Caco-2 (cell line): ENCODE data around the gene PARD3. TPM values are rescaled to one million over a fixed set of nuclear protein-coding genes. Genes with fewer than 3 reads are reported as not detected.

ENCODE experiments used
- BruUV-seq: library from RNA; stranded (reverse); fragments of 400-500 nt; replicated peaks from 2 replicates; lab custom pipeline; 2021; lab: Mats Ljungman, UMichigan
- CTCF ChIA-PET: fragments of 300-600 bp; sonication (Branson Sonifier 250); formaldehyde crosslinking; loops from one replicate; lab custom pipeline; 2022; ENCODE audit warnings: antibody characterized with exemption; lab: Charles Lee
- POLR2A ChIA-PET: fragments of 300-600 bp; sonication (Branson Sonifier 250); formaldehyde crosslinking; loops from one replicate; lab custom pipeline; 2022; ENCODE audit warnings: antibody characterized with exemption; lab: Charles Lee
- DNase-seq, 2 experiments: peaks; one replicate each; pipeline versions ENCODE4 v3.0.0 to v3.0.0-alpha.2; 2020 to 2022
- H3K27me3 ChIP-seq: replicated peaks from 2 replicates; pipeline ENCODE4 v1.6.0; 2011; ENCODE audit warnings: low read length; ENCODE audit not compliant: control insufficient read depth, insufficient read depth
- H3K36me3 ChIP-seq: 2 replicates; pipeline ENCODE4 v1.5.1; 2011; ENCODE audit warnings: low read length; ENCODE audit not compliant: control insufficient read depth, insufficient read depth
- H3K4me1 ChIP-seq: fragments of 250-450 bp; sonication (Bioruptor Pico); 2 replicates; pipeline ENCODE4 v1.5.1; 2020; ENCODE audit warnings: mild to moderate bottlenecking
- H3K4me3 ChIP-seq: 2 replicates; pipeline ENCODE4 v1.5.1; 2011; ENCODE audit warnings: low read depth, mild to moderate bottlenecking, control low read depth, low read length
- H3K9me3 ChIP-seq: fragments of 250-450 bp; sonication (Bioruptor Pico); 2 replicates; pipeline ENCODE4 v1.5.1; 2020; ENCODE audit warnings: mild to moderate bottlenecking, moderate library complexity
- H3K27ac Mint-ChIP-seq: one replicate; pipeline ENCODE4 v1.8.0; 2022; ENCODE audit warnings: mixed read lengths; ENCODE audit not compliant: unreplicated experiment
- H3K27me3 Mint-ChIP-seq: one replicate; pipeline ENCODE4 v1.8.0; 2022; ENCODE audit warnings: mixed read lengths; ENCODE audit not compliant: insufficient read depth, unreplicated experiment
- H3K36me3 Mint-ChIP-seq: one replicate; pipeline ENCODE4 v1.8.0; 2022; ENCODE audit warnings: mild to moderate bottlenecking, mixed read lengths; ENCODE audit not compliant: insufficient read depth, unreplicated experiment
- H3K4me1 Mint-ChIP-seq: one replicate; pipeline ENCODE4 v1.8.0; 2022; ENCODE audit warnings: low read depth, mixed read lengths; ENCODE audit not compliant: unreplicated experiment
- H3K4me3 Mint-ChIP-seq: one replicate; pipeline ENCODE4 v1.8.0; 2022; ENCODE audit warnings: mild to moderate bottlenecking, moderate library complexity, mixed read lengths; ENCODE audit not compliant: unreplicated experiment
- H3K9me3 Mint-ChIP-seq: one replicate; pipeline ENCODE4 v1.8.0; 2022; ENCODE audit warnings: mixed read lengths; ENCODE audit not compliant: unreplicated experiment
- intact Hi-C: fragments of 100-400 bp; cut with micrococcal nuclease; formaldehyde crosslinking; loops from one replicate; pipeline ENCODE4 v1.10.0; 2022; ENCODE audit not compliant: unreplicated experiment
- total RNA-seq: library from RNA; stranded (reverse); gene quantifications from 2 replicates; pipeline ENCODE4 v1.2.3, GENCODE V29; 2022
- TF ChIP-seq, protein P1 (sequence below), 2 experiments: fragments of 200-600 bp in 1 of 2; IDR thresholded peaks; 1 replicate in 1 of 2; 2 replicates in 1 of 2; pipeline versions ENCODE4 v1.5.1 to v1.8.0; 2011 to 2022; ENCODE audit warnings: antibody characterized with exemption in 1 of 2, control low read depth in 1 of 2, inconsistent platforms in 1 of 2, low read depth in 1 of 2, low read length in 1 of 2, mild to moderate bottlenecking in 1 of 2, moderate library complexity in 1 of 2; ENCODE audit not compliant: insufficient read depth in 1 of 2, severe bottlenecking in 1 of 2, unreplicated experiment in 1 of 2

The PARD3 gene
- total RNA-seq, 1 experiment from 2014 or later = 80.7 TPM

DNA sequence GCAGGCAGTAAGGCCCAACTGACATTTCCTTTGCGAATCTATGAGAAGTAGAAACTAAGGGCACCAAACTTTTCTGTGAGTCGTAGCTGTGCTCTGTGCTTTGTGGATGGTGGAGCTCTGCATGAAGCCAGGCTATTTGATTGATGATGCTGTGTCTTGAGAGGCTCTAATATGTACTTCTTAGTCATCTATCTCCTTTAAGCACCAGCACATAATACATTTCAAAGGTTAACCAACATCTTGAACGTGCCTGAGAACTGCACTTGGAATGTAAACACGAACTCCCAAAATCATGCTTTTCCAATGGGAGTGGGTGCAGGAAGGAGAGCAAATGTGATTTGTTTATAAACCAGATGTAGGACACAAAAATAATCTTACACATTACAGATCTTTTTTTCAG is 411.6 kb downstream of the PARD3 start:
- CTCF ChIA-PET = no interaction called here
- Mint-ChIP-seq H3K9me3 (no peaks in the 10 kb centered on the region), H3K4me1 (peaks cover 42% of the 10 kb centered on the region), H3K27ac (no peak overlapping the region), H3K27me3 (no peaks in the 10 kb centered on the region), H3K4me3 (no peak overlapping the region), H3K36me3 (no peaks in the 10 kb centered on the region)
- DNase-seq = no peak
- POLR2A ChIA-PET = no interaction called here
- Histone ChIP-seq H3K4me1 (peaks cover 24% of the 10 kb centered on the region), H3K4me3 (no peak overlapping the region), H3K27me3 (no peaks in the 10 kb centered on the region), H3K9me3 (no peaks in the 10 kb centered on the region), H3K36me3 (no peaks in the 10 kb centered on the region)
- no TSS peak for BruUV-seq
- intact Hi-C loops = no loop called here
- TF ChIP-seq, protein P1, sequence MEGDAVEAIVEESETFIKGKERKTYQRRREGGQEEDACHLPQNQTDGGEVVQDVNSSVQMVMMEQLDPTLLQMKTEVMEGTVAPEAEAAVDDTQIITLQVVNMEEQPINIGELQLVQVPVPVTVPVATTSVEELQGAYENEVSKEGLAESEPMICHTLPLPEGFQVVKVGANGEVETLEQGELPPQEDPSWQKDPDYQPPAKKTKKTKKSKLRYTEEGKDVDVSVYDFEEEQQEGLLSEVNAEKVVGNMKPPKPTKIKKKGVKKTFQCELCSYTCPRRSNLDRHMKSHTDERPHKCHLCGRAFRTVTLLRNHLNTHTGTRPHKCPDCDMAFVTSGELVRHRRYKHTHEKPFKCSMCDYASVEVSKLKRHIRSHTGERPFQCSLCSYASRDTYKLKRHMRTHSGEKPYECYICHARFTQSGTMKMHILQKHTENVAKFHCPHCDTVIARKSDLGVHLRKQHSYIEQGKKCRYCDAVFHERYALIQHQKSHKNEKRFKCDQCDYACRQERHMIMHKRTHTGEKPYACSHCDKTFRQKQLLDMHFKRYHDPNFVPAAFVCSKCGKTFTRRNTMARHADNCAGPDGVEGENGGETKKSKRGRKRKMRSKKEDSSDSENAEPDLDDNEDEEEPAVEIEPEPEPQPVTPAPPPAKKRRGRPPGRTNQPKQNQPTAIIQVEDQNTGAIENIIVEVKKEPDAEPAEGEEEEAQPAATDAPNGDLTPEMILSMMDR (IDR thresholded peaks at IDR 0.05; ENCODE audit: insufficient read depth in 1 of 2, low read depth in 1 of 2, low read length in 1 of 2, severe bottlenecking in 1 of 2, unreplicated experiment in 1 of 2) = no peak

DNA sequence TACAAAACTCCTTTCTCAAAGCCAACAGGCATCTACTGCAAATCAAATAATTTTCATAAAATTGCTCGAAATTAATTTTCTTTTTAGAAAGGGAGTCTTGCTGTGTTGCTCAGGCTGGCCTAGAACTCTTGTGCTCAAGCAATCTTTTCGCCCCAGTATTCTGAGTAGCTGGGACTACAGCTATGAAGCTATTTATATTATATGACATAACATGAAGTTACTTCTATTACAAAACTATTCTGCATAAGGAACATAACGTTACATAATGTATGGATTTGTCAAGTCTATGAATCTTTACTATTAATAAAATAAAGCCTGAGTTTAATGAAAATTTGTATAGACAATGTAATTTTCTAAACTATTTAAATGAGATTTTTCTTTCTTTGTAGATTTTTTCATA is 415.0 kb downstream of the PARD3 start:
- no TSS peak for BruUV-seq
- CTCF ChIA-PET = no interaction called here

DNA sequence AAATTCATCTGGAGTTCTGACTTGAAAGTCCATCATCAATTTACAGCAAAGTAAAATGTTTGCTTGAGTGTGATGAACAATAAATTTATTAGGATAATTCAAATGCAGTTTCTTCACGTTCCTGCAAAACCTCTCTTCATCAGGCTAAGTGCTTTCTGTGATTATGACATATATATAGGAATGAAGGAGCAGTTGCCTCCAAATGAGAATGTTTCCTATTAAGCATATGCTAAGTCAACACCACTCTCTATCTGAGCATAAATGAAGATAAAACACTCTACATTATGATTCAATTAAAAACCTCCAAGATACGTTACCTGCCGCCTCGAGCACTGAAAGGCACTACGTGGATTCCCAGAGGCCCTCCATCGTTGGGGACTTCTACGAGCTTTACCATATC is 416.1 kb downstream of the PARD3 start:
- Mint-ChIP-seq H3K36me3 (no peaks in the 10 kb centered on the region), H3K9me3 (no peaks in the 10 kb centered on the region), H3K4me3 (no peak overlapping the region), H3K27ac (no peak overlapping the region), H3K27me3 (no peaks in the 10 kb centered on the region), H3K4me1 (peaks cover 8% of the 10 kb centered on the region)
- DNase-seq = no peak
- intact Hi-C loops = loop anchor here (10.0 kb wide), 1 partner anchor 1064 kb away; the partner anchor contains the start of gene NRP1
- ChIA-PET CTCF (no interaction called here), POLR2A (no interaction called here)
- no peaks in the 10 kb centered on the region; the same call in 1 of the 2 replicates for H3K36me3 ChIP-seq
- no peak overlapping the region for H3K4me3 ChIP-seq
- TF ChIP-seq, protein P1 (IDR thresholded peaks at IDR 0.05; ENCODE audit: insufficient read depth in 1 of 2, low read depth in 1 of 2, low read length in 1 of 2, severe bottlenecking in 1 of 2, unreplicated experiment in 1 of 2) = no peak
- peaks cover 6% of the 10 kb centered on the region for H3K4me1 ChIP-seq
- H3K9me3 ChIP-seq = no peaks in the 10 kb centered on the region
- H3K27me3 ChIP-seq = no peaks in the 10 kb centered on the region
- no TSS peak for BruUV-seq

More for the DNA sequence above, 415.0 kb downstream of the PARD3 start:
- no peak for DNase-seq
- H3K27ac Mint-ChIP-seq = no peak overlapping the region
- no peaks in the 10 kb centered on the region for H3K36me3 Mint-ChIP-seq
- intact Hi-C loops = no loop called here
- TF ChIP-seq, protein P1 (IDR thresholded peaks at IDR 0.05; ENCODE audit: insufficient read depth in 1 of 2, low read depth in 1 of 2, low read length in 1 of 2, severe bottlenecking in 1 of 2, unreplicated experiment in 1 of 2) = no peak
- H3K4me3 Mint-ChIP-seq = no peak overlapping the region
- POLR2A ChIA-PET = no interaction called here
- H3K4me1 Mint-ChIP-seq = peaks cover 15% of the 10 kb centered on the region
- no peaks in the 10 kb centered on the region for H3K9me3 Mint-ChIP-seq
- Histone ChIP-seq H3K27me3 (no peaks in the 10 kb centered on the region), H3K9me3 (no peaks in the 10 kb centered on the region), H3K4me1 (peaks cover 11% of the 10 kb centered on the region), H3K36me3 (no peaks in the 10 kb centered on the region), H3K4me3 (no peak overlapping the region)
- no peaks in the 10 kb centered on the region for H3K27me3 Mint-ChIP-seq
